GM21528 (cell line): Measurements from ENCODE around the gene ARHGAP33.

ENCODE experiments used
- ATAC-seq: cut with Tn5 transposase; IDR thresholded peaks from one replicate; pipeline ENCODE4 v1.9.1; 2021; ENCODE audit warnings: mild to moderate bottlenecking, moderate library complexity; ENCODE audit not compliant: unreplicated experiment, low FRiP score

Gene ARHGAP33

GRCh38 chr19:35777086-35777841 is 1.9 kb downstream of the ARHGAP33 start:
- no peak for ATAC-seq

GRCh38 chr19:35777961-35778360 is 2.6 kb downstream of the ARHGAP33 start:
- no peak for ATAC-seq

GRCh38 chr19:35779033-35779432 is 3.7 kb downstream of the ARHGAP33 start:
- no peak for ATAC-seq

GRCh38 chr19:35780058-35780457 is 4.7 kb downstream of the ARHGAP33 start:
- ATAC-seq, result no peak

- no peak for ATAC-seq
These were observed 5.4 kb downstream of the ARHGAP33 start for GRCh38 chr19:35780717-35781116.

- ATAC-seq, result no peak
These were observed 6.3 kb downstream of the ARHGAP33 start for GRCh38 chr19:35781650-35782049.

GRCh38 chr19:35782589-35782988 is 7.2 kb downstream of the ARHGAP33 start:
- no peak for ATAC-seq

GRCh38 chr19:35783469-35784434 is 8.4 kb downstream of the ARHGAP33 start:
- no peak for ATAC-seq

- ATAC-seq, result no peak
These were observed 9.4 kb downstream of the ARHGAP33 start for GRCh38 chr19:35784503-35785338.

GRCh38 chr19:35785339-35785627 is 9.9 kb downstream of the ARHGAP33 start:
- ATAC-seq, result no peak

GRCh38 chr19:35786299-35787160 is 11.2 kb downstream of the ARHGAP33 start:
- no peak for ATAC-seq

- no peak for ATAC-seq
These were observed 11.9 kb downstream of the ARHGAP33 start for GRCh38 chr19:35787227-35787799.

GRCh38 chr19:35788205-35788960 is 13.0 kb downstream of the ARHGAP33 start:
- ATAC-seq, result no peak

GRCh38 chr19:35789195-35789977 is 14.0 kb downstream of the ARHGAP33 start:
- no peak for ATAC-seq

GRCh38 chr19:35789978-35790944 is 14.9 kb downstream of the ARHGAP33 start:
- ATAC-seq, result no peak

- no peak for ATAC-seq
These were observed 15.8 kb downstream of the ARHGAP33 start for GRCh38 chr19:35790981-35791813.
